KG1 (cell line): ENCODE data around the gene ANKZF1.

ENCODE experiments used
- DNase-seq: peaks from one replicate; lab custom pipeline; 2025; lab: John Stamatoyannopoulos, UW

ANKZF1 gene

GRCh38 chr2:219282943-219283581 lies 53.5 kb downstream of the ANKZF1 start:
- DNase-seq = no peak

GRCh38 chr2:219284501-219285372 lies 55.1 kb downstream of the ANKZF1 start:
- DNase-seq = no peak

DNA sequence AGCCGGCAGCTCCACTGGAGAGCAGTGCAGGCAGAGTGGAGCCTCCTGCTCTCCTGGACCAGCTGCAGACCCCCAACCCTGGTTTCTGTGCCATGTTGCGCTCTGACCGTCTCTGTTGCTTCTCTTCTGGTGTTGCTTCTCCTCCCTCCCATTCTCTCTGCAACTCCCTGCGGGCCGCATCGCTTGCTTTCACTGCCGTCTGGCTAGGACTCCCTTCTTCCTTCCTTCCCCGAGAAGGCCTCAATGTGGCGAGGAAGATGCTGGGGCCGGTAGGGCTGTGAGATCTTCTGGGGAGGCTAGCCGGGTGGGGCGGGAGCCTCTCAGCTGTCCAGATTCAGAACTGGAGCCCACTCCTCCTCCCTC lies 55.7 kb downstream of the ANKZF1 start:
- no peak for DNase-seq

DNA sequence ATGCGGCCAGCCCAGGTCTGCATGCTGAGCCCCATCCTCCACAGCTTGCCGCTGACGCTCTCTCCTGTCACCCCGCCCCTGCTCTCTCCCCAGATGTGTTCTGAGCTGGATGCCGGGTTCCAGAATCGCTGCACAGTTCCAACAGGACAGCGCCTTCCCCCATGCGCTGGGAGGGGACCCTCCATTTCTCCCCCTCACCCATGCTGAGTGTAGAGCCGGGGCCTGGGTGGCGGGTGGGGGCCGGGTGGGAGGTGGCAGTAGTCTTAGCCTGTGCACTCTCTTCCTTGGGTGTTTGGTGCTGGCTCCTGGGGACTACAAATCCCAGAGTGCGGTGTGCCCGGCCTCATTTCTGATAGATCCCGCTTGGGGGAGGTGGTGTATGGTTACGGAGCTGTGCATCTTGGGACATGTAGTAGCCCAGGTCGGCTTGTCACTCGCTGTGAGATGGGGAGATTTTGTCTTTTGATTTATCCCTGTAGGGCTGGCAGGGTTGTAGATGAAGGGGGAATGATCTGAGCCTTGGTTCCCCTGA lies 56.4 kb downstream of the ANKZF1 start:
- no peak for DNase-seq
